ENCODE results near the gene SRP72.

GRCh38 chr4:56513517-56513916 lies 46.1 kb downstream of the SRP72 start:
- TF ChIP-seq CTCF (IDR thresholded peaks at IDR 0.05; ENCODE audit: low read depth, low read length) (no peak), EZH2phosphoT487 (IDR thresholded peaks at IDR 0.05; ENCODE audit: low read depth) (no peak)
